HepG2 (cell line): Measurements from ENCODE around the gene GPD1. TPM values are rescaled to one million over a fixed set of nuclear protein-coding genes. Genes with fewer than 3 reads are reported as not detected.
A peak's percentile ranks its signal among the peaks of the same experiment; 100 is the strongest.

Source experiments
- DNMT3B ChIP-seq: conservative IDR thresholded peaks from 2 replicates; pipeline ENCODE4 v1.6.1; 2016; ENCODE audit warnings: missing biosample characterization, control low read depth
- HNRNPUL1 ChIP-seq: fragments of 200-400 bp; formaldehyde crosslinking; IDR thresholded peaks from 2 replicates; pipeline ENCODE4 v1.6.1; 2017; ENCODE audit warnings: low read depth, mild to moderate bottlenecking, low read length, moderate library complexity
- IKZF4 ChIP-seq: sonication (generic); formaldehyde crosslinking; IDR thresholded peaks from 2 replicates; pipeline ENCODE4 v1.5.1; 2020; ENCODE audit warnings: borderline replicate concordance, mild to moderate bottlenecking, low read depth, missing genetic modification reagents; ENCODE audit errors: not compliant biosample characterization
- KDM6A ChIP-seq: IDR thresholded peaks from 2 replicates; pipeline ENCODE4 v1.6.1; 2016; ENCODE audit warnings: low read depth
- PLRG1 ChIP-seq: fragments of 450-650 bp; conservative IDR thresholded peaks from 2 replicates; pipeline ENCODE4 v1.6.1; 2016
- REPIN1 ChIP-seq: sonication (generic); formaldehyde crosslinking; IDR thresholded peaks from 2 replicates; pipeline ENCODE4 v1.8.0; 2022; ENCODE audit warnings: missing genetic modification reagents, low read depth, mild to moderate bottlenecking, borderline replicate concordance
- SKI ChIP-seq: fragments of 450-650 bp; IDR thresholded peaks from one replicate; pipeline ENCODE4 v1.6.1; 2018; ENCODE audit warnings: mild to moderate bottlenecking; ENCODE audit not compliant: partially characterized antibody
- SP4 ChIP-seq: sonication (generic); formaldehyde crosslinking; IDR thresholded peaks from 2 replicates; pipeline ENCODE4 v1.8.1; 2023; ENCODE audit warnings: mild to moderate bottlenecking, missing genetic modification reagents
- U2AF1 ChIP-seq: fragments of 200-400 bp; formaldehyde crosslinking; optimal IDR thresholded peaks from 2 replicates; pipeline ENCODE3; 2017; ENCODE audit warnings: mild to moderate bottlenecking, low read depth, low read length
- ZFAT ChIP-seq: sonication (generic); formaldehyde crosslinking; conservative IDR thresholded peaks from 2 replicates; pipeline ENCODE4 v1.8.1; 2023; ENCODE audit warnings: missing genetic modification reagents, inconsistent platforms
- ZFP36 ChIP-seq: fragments of 150-350 bp; IDR thresholded peaks from 2 replicates; pipeline ENCODE4 v1.6.1; 2018; ENCODE audit warnings: borderline replicate concordance, low read length, low read depth; ENCODE audit not compliant: partially characterized antibody
- ZFP91 ChIP-seq: sonication (generic); formaldehyde crosslinking; IDR thresholded peaks from 2 replicates; pipeline ENCODE4 v1.9.0; 2022; ENCODE audit warnings: missing genetic modification reagents, mild to moderate bottlenecking, borderline replicate concordance
- ZNF225 ChIP-seq: sonication (generic); formaldehyde crosslinking; IDR thresholded peaks from 2 replicates; pipeline ENCODE4 v1.4.0; 2020; ENCODE audit warnings: mild to moderate bottlenecking, missing genetic modification reagents
- ZNF292 ChIP-seq: sonication (generic); formaldehyde crosslinking; IDR thresholded peaks from 2 replicates; pipeline ENCODE4 v1.8.1; 2022; ENCODE audit warnings: mild to moderate bottlenecking, low read depth, missing genetic modification reagents, borderline replicate concordance
- polyA plus RNA-seq, 8 experiments: library from polyadenylated mRNA; depleted of rRNA in 3 of 8; stranded (reverse) in 7 of 8; unstranded in 1 of 8; fragments of >200 nt; fragmentation: Illumina TruSeq in 4 of 8; extraction: Trizol in 4 of 8; gene quantifications; 2 replicates each; pipeline versions ENCODE4 v1.2.1 to v1.2.3, GENCODE V29; 2011 to 2016; ENCODE audit warnings: low read depth in 4 of 8, missing spikeins in 1 of 8, mixed read lengths in 1 of 8; ENCODE audit not compliant: insufficient read depth in 1 of 8
- total RNA-seq, 5 experiments: library from RNA; depleted of rRNA; stranded (reverse); fragments of >200 nt; fragmentation: Illumina TruSeq; extraction: Trizol; gene quantifications; 2 replicates each; pipeline ENCODE4 v1.2.3, GENCODE V29; 2016; ENCODE audit warnings: low read depth in 1 of 5
- TF ChIP-seq, protein P1 (sequence below): sonication (generic); formaldehyde crosslinking; IDR thresholded peaks from 2 replicates; pipeline ENCODE4 v1.5.1; 2020; ENCODE audit warnings: missing genetic modification reagents, mild to moderate bottlenecking, borderline replicate concordance
- TF ChIP-seq, protein P2 (sequence below): IDR thresholded peaks from 2 replicates; pipeline ENCODE4 v1.6.1; 2016; ENCODE audit warnings: missing biosample characterization, missing genetic modification reagents, low read depth
- TF ChIP-seq, protein P3 (sequence below): sonication (generic); formaldehyde crosslinking; IDR thresholded peaks from 2 replicates; pipeline ENCODE4 v1.4.0; 2020; ENCODE audit warnings: missing genetic modification reagents
- TF ChIP-seq, protein P4 (sequence below), 2 experiments: sonication (generic) in 1 of 2; formaldehyde crosslinking in 1 of 2; IDR thresholded peaks; 2 replicates each; pipeline versions ENCODE4 v1.4.0 to v1.6.1; 2018 to 2020; ENCODE audit warnings: missing genetic modification reagents in 2 of 2, borderline replicate concordance in 1 of 2, low read depth in 1 of 2, mild to moderate bottlenecking in 1 of 2, missing biosample characterization in 1 of 2

Gene GPD1
- total and polyA plus RNA-seq, 2 of the 13 experiments (the other 11 are each of a cell fraction or from before 2014, with no cell fraction given) = 3.7 to 30.6 TPM

- no peak for TF ChIP-seq SKI
- no peak for TF ChIP-seq REPIN1
- TF ChIP-seq, protein P1, sequence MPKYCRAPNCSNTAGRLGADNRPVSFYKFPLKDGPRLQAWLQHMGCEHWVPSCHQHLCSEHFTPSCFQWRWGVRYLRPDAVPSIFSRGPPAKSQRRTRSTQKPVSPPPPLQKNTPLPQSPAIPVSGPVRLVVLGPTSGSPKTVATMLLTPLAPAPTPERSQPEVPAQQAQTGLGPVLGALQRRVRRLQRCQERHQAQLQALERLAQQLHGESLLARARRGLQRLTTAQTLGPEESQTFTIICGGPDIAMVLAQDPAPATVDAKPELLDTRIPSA = no peak
- no peak for TF ChIP-seq U2AF1
- TF ChIP-seq, protein P2, sequence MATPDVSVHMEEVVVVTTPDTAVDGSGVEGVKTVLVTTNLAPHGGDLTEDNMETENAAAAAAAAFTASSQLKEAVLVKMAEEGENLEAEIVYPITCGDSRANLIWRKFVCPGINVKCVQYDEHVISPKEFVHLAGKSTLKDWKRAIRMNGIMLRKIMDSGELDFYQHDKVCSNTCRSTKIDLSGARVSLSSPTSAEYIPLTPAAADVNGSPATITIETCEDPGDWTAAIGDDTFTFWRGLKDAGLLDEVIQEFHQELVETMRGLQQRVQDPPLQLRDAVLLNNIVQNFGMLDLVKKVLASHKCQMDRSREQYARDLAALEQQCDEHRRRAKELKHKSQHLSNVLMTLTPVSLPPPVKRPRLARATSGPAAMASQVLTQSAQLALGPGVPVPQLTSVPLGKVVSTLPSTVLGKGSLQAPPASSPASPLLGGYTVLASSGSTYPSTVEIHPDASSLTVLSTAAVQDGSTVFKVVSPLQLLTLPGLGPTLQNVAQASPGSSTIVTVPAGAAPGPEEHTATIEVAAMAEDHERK (CRISPR knock-in tag) = no peak
- TF ChIP-seq SP4 (CRISPR knock-in tag) = peak; percentile 65; the same call in 1 of the 2 replicates
- TF ChIP-seq ZFAT (CRISPR knock-in tag) = no peak
- peak; percentile 57; the same call in 1 of the 2 replicates for TF ChIP-seq ZFP91 (CRISPR knock-in tag)
- TF ChIP-seq IKZF4 (CRISPR knock-in tag) = no peak
- no peak for TF ChIP-seq ZNF292 (CRISPR knock-in tag)
- TF ChIP-seq, protein P3, sequence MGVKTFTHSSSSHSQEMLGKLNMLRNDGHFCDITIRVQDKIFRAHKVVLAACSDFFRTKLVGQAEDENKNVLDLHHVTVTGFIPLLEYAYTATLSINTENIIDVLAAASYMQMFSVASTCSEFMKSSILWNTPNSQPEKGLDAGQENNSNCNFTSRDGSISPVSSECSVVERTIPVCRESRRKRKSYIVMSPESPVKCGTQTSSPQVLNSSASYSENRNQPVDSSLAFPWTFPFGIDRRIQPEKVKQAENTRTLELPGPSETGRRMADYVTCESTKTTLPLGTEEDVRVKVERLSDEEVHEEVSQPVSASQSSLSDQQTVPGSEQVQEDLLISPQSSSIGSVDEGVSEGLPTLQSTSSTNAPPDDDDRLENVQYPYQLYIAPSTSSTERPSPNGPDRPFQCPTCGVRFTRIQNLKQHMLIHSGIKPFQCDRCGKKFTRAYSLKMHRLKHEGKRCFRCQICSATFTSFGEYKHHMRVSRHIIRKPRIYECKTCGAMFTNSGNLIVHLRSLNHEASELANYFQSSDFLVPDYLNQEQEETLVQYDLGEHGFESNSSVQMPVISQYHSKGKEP = 0 out of 2 replicates have a peak, but pooled peaks have one; percentile 33
- TF ChIP-seq, protein P4, sequence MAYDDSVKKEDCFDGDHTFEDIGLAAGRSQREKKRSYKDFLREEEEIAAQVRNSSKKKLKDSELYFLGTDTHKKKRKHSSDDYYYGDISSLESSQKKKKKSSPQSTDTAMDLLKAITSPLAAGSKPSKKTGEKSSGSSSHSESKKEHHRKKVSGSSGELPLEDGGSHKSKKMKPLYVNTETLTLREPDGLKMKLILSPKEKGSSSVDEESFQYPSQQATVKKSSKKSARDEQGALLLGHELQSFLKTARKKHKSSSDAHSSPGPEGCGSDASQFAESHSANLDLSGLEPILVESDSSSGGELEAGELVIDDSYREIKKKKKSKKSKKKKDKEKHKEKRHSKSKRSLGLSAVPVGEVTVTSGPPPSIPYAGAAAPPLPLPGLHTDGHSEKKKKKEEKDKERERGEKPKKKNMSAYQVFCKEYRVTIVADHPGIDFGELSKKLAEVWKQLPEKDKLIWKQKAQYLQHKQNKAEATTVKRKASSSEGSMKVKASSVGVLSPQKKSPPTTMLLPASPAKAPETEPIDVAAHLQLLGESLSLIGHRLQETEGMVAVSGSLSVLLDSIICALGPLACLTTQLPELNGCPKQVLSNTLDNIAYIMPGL (CRISPR knock-in tag; IDR thresholded peaks at IDR 0.05; ENCODE audit: borderline replicate concordance in 1 of 2, low read depth in 1 of 2) = peak; percentile 90 to 94; a peak in 3 of 4 replicates
- TF ChIP-seq HNRNPUL1 = no peak
- no peak for TF ChIP-seq KDM6A (CRISPR knock-in tag)
- no peak for TF ChIP-seq ZNF225 (CRISPR knock-in tag)
- TF ChIP-seq DNMT3B (CRISPR knock-in tag) = no peak
- no peak for TF ChIP-seq PLRG1
- no peak for TF ChIP-seq ZFP36
Observed at GRCh38 chr12:50084775-50085614, 18.8 kb upstream of the GPD1 start, which contains the start of gene SMARCD1 (continued).
